ENCODE data around the gene PKD2. TPM values are rescaled to one million over a fixed set of nuclear protein-coding genes. Genes with fewer than 3 reads are reported as not detected.

PKD2 gene
- total RNA-seq, 1 donor from 2014 or later = 40.4 TPM

DNA sequence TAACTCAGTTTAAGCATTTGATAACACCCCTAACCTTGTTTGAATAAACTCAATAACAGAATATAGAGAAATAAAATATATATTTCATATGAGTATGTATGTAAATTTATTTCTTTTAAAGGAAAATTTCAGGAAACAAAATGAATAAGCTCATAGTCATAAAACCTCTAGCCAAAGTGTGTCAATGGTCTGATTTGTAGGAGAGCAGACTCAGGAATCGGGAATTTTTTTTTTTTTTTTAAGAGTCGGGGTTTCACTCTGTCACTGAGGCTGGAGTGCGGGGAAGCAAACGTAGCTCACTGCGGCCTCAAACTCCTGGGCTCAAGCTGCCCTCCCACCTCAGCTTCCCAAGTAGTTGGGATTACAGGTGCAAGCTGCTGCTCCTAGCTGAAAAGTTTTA, 2.4 kb downstream of the PKD2 start:
- Mint-ChIP-seq H3K9me3 (peaks cover 5% of the 10 kb centered on the region), H3K36me3 (peaks cover 18% of the 10 kb centered on the region), H3K4me3 (no peak overlapping the region), H3K4me1 (peaks cover 50% of the 10 kb centered on the region), H3K27me3 (ENCODE audit: insufficient read depth, low read depth) (peaks cover 10% of the 10 kb centered on the region), H3K27ac (no peak overlapping the region)
- H3K4me2 ChIP-seq = peak overlapping the region; percentile 92
- TF ChIP-seq EZH2 (IDR thresholded peaks at IDR 0.05) (no peak), EZH2phosphoT487 (IDR thresholded peaks at IDR 0.05) (no peak)
- TF ChIP-seq, protein P1, sequence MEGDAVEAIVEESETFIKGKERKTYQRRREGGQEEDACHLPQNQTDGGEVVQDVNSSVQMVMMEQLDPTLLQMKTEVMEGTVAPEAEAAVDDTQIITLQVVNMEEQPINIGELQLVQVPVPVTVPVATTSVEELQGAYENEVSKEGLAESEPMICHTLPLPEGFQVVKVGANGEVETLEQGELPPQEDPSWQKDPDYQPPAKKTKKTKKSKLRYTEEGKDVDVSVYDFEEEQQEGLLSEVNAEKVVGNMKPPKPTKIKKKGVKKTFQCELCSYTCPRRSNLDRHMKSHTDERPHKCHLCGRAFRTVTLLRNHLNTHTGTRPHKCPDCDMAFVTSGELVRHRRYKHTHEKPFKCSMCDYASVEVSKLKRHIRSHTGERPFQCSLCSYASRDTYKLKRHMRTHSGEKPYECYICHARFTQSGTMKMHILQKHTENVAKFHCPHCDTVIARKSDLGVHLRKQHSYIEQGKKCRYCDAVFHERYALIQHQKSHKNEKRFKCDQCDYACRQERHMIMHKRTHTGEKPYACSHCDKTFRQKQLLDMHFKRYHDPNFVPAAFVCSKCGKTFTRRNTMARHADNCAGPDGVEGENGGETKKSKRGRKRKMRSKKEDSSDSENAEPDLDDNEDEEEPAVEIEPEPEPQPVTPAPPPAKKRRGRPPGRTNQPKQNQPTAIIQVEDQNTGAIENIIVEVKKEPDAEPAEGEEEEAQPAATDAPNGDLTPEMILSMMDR (IDR thresholded peaks at IDR 0.05) = no peak
- DNase-seq (ENCODE audit: low spot score) = peak; percentile 15
- H3K9me3 ChIP-seq (ENCODE audit: low read depth) = no peaks in the 10 kb centered on the region
- H3K9ac ChIP-seq = no peak overlapping the region
- H2AFZ ChIP-seq (replicated peaks) = no peak overlapping the region
- H3K36me3 ChIP-seq = no peaks in the 10 kb centered on the region
- no peak overlapping the region for H3K27ac ChIP-seq
- peaks cover 10% of the 10 kb centered on the region for H3F3A ChIP-seq (ENCODE audit: low read depth)
- peaks cover 34% of the 10 kb centered on the region for H3K4me1 ChIP-seq
- peaks cover 71% of the 10 kb centered on the region for H3K79me2 ChIP-seq (ENCODE audit: low read depth)
- H3K27me3 ChIP-seq = peaks cover 22% of the 10 kb centered on the region
- H3K4me3 ChIP-seq = peak overlapping the region; percentile 65
- peaks cover 66% of the 10 kb centered on the region for H4K20me1 ChIP-seq (ENCODE audit: low read depth)

DNA sequence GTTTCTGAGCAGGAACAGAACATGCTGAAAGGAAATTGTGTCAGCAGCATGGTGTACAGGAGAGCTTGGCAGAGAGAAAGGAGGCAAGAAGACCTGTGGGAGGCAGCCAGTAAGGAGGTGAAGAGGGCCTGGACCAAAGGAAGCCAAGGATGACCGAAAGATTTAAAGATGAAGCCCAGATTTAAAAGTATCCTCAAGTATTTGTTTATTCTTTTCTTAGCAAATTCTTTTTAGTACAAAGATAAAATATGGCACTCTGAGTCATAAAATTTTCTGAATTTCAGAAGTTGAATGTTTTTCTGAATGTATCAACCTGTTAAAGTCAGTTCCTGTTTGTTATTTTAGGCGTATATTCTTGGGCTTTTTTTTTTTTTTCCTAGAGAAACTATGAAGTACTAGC, 3.5 kb downstream of the PKD2 start:
- Histone ChIP-seq H3K9me3 (ENCODE audit: low read depth) (no peaks in the 10 kb centered on the region), H3K4me3 (no peak overlapping the region), H3K27me3 (peaks cover 13% of the 10 kb centered on the region), H3K9ac (no peak overlapping the region), H3K27ac (no peak overlapping the region), H3K36me3 (no peaks in the 10 kb centered on the region), H3K4me1 (peaks cover 34% of the 10 kb centered on the region), H3F3A (ENCODE audit: low read depth) (peaks cover 10% of the 10 kb centered on the region), H3K79me2 (ENCODE audit: low read depth) (peaks cover 82% of the 10 kb centered on the region), H4K20me1 (ENCODE audit: low read depth) (peaks cover 76% of the 10 kb centered on the region), H3K4me2 (peak overlapping the region; percentile 92), H2AFZ (replicated peaks) (no peak overlapping the region)
- Mint-ChIP-seq H3K27me3 (ENCODE audit: insufficient read depth, low read depth) (peaks cover 10% of the 10 kb centered on the region), H3K36me3 (peaks cover 20% of the 10 kb centered on the region), H3K9me3 (peaks cover 3% of the 10 kb centered on the region), H3K4me1 (peaks cover 50% of the 10 kb centered on the region), H3K27ac (no peak overlapping the region), H3K4me3 (no peak overlapping the region)
- no peak for DNase-seq (ENCODE audit: low spot score)
- no peak for TF ChIP-seq EZH2 (IDR thresholded peaks at IDR 0.05)
- TF ChIP-seq, protein P1 (IDR thresholded peaks at IDR 0.05) = no peak
- TF ChIP-seq EZH2phosphoT487 (IDR thresholded peaks at IDR 0.05) = no peak

DNA sequence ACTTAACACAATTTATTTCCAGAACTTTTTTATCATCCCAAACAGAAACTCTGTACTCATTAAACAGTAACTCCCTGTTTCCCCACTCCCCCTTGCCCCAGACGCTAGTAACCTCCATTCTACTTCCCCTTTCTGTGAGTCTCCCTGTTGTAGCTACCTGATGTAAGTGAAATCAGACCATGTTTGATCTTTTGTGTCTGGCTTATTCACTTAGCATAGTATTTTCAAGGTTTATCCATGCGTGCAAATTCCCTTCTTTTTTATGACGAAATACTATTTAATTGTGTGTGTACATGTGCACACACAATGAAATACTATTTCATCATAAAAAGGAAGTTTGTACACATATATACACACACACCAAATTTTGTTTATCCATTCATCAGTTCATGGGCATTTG, 5.2 kb downstream of the PKD2 start:
- Histone ChIP-seq H3K9me3 (ENCODE audit: low read depth) (no peaks in the 10 kb centered on the region), H3K4me1 (peaks cover 34% of the 10 kb centered on the region), H3K79me2 (ENCODE audit: low read depth) (peaks cover 99% of the 10 kb centered on the region), H3K4me3 (no peak overlapping the region), H3K36me3 (no peaks in the 10 kb centered on the region), H3K9ac (no peak overlapping the region), H3K27me3 (no peaks in the 10 kb centered on the region), H3K4me2 (no peak overlapping the region), H3K27ac (no peak overlapping the region), H4K20me1 (ENCODE audit: low read depth) (peaks cover 82% of the 10 kb centered on the region), H3F3A (ENCODE audit: low read depth) (no peaks in the 10 kb centered on the region), H2AFZ (replicated peaks) (no peak overlapping the region)
- H3K27ac Mint-ChIP-seq = no peak overlapping the region
- peaks cover 40% of the 10 kb centered on the region for H3K4me1 Mint-ChIP-seq
- H3K36me3 Mint-ChIP-seq = peaks cover 22% of the 10 kb centered on the region
- H3K27me3 Mint-ChIP-seq (ENCODE audit: insufficient read depth, low read depth) = peaks cover 2% of the 10 kb centered on the region
- DNase-seq (ENCODE audit: low spot score) = no peak
- TF ChIP-seq EZH2 (IDR thresholded peaks at IDR 0.05) = no peak
- TF ChIP-seq EZH2phosphoT487 (IDR thresholded peaks at IDR 0.05) = no peak
- TF ChIP-seq, protein P1 (IDR thresholded peaks at IDR 0.05) = no peak
- peaks cover 3% of the 10 kb centered on the region for H3K9me3 Mint-ChIP-seq
- peak overlapping the region; percentile 24 for H3K4me3 Mint-ChIP-seq

Measured in neural progenitor cell (in vitro differentiated cells).